Activated T-cell treated with anti-CD3 and anti-CD28 coated beads, Interleukin-2, amount 50 U/mL, for 1 hour (primary cell): Measurements from ENCODE around the gene SLC3A2.
A peak's percentile ranks its signal among the peaks of the same experiment; 100 is the strongest.
"Not testable (repeated sequence)": the region's sequence is repeated elsewhere in the genome, so short reads cannot be mapped to it uniquely, and the experiment has no call there.

ENCODE experiments used
- DNase-seq: peaks from one replicate; pipeline ENCODE4 v3.0.0-alpha.2; 2020

Gene SLC3A2

GRCh38 chr11:62852523-62853188 is 28.0 kb upstream of the SLC3A2 start:
- DNase-seq: no peak

- no peak for DNase-seq
These were observed 27.3 kb upstream of the SLC3A2 start for GRCh38 chr11:62853279-62853965.

DNA sequence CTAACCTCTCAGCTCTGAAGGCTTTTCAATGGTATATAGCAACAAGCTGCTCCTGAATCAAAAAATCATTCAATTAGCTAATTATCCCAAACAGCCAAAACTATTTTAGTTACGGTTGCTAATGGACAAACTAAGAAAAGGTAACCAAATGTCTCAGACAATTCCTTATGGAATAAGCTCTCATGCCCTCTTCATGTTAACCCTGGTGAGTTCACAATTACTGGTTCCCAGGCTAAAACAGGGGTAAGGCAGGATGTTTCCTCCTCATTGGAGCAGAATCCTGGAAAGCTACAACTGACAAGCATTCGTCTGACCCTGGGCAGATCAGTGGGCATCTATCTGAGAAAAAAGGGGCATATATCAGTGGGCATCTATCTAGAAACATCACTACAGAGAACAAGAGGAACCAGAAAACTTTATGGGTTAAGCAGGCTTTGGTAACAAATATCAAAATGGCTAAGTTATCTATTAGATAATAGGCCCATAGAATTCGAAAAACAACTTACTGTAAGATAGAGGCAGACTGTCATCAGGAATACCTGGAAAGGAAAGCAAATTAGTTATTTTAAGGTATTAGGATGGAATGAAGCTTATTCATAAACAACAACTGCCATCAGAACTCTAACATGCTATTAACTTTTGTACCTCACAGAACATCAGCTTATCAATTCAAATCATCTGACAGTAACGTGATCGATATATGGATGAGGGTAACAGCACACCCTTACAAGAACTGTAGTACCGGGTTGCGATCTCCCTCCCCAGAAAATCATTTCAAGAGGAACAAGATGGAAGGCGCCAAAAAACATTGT is 26.5 kb upstream of the SLC3A2 start:
- no peak for DNase-seq

DNA sequence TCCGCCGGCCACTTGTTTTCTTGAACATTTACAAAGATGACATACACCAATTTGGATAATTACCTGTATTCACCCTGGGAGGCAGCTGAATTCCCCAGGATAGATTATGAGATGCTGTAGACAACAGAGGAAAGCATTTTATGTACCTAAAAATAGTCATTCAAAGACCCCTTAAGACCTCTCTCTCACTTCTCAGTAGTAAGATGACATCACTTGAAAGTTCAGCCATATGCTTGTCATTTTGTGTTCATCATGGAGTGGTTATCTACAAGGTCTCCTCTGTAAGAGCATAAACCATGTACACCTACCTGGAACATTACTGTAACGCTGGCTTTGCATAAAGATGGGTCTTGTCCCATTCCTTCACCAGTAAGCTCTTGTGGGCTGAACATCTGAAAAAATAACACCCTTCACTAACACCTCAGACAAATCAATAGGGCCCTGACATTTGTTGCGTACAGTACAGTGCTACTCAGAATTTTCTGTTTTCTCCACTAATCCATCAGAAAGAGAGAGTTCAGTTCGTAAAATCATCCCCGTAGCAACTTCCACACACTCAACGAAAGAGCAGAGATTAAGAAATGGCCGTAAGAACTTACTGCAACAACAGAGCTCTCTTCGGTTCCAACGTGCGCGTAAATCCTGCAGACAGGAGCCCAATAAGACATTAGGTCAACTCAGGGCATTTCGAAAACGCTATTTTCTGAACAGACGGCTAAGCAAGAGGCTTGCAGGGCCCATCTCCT is 25.7 kb upstream of the SLC3A2 start:
- no peak for DNase-seq

DNA sequence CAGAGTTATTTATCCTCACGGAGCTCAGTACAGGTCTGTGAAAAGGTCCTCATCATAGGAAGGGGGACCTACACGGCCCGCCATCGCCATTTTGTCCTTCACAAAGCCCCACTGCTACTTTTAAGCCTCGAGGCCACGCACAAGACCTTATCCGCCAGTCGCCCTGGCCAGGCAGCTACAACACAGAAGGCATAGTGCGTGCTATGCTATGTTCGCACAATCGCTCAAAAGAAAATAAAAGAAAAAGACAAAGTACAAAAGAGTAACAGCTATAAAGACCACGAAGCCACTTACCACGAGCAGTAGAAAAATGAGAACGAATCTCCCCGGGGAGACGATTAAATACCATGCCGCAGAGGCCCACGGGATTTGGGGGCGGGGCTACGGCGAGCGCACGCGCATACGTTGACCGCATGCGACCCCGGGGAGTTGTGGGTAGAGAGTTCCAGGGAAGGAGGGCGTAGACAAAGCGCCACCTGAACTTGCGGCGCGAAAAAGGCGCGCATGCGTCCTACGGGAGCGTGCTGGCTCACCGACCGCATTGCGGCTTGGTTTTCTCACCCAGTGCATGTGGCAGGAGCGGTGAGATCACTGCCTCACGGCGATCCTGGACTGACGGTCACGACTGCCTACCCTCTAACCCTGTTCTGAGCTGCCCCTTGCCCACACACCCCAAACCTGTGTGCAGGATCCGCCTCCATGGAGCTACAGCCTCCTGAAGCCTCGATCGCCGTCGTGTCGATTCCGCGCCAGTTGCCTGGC is 24.9 kb upstream of the SLC3A2 start:
- peak; percentile 99 for DNase-seq

- DNase-seq: no peak
These were observed 24.3 kb upstream of the SLC3A2 start for GRCh38 chr11:62856333-62856895.

- DNase-seq: no peak
These were observed 23.1 kb upstream of the SLC3A2 start for GRCh38 chr11:62857541-62857982.

DNA sequence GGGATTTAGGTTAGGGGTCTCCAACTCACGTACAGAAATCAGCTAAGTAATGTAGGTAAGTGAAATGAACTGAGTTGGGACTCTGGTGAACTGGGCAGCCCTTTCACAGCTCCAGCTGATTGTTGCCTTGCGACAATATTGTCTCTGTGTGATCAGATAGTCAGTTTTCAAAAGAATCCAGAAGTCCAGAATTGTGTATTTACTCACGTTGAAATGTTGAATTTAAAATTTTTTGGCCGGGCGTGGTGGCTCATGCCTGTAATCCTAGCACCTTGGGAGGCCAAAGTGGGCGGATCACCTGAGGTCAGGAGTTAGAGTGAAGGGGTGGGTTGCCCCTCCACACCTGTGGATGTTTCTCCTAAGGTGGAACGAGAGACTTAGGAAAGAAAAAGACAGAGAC is 22.5 kb upstream of the SLC3A2 start:
- no peak for DNase-seq

DNA sequence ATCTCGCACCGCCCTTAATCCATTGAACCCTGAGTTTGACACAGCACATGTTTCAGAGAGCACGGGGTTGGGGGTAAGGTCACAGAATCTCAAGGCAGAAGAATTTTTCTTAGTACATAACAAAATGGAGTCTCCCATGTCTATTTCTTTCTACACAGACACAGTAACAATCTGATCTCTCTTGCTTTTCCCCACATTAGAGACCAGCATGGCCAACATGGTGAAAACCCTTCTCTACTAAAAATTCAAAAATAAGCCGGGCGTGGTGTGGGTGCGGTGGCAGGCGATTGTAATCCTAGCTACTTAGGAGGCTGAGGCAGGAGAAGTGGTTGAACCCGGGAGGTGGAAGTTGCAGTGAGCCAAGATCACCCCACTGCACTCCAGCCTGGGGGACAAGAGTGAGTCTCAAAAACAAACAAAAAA is 21.4 kb upstream of the SLC3A2 start:
- DNase-seq: not testable (repeated sequence)

DNA sequence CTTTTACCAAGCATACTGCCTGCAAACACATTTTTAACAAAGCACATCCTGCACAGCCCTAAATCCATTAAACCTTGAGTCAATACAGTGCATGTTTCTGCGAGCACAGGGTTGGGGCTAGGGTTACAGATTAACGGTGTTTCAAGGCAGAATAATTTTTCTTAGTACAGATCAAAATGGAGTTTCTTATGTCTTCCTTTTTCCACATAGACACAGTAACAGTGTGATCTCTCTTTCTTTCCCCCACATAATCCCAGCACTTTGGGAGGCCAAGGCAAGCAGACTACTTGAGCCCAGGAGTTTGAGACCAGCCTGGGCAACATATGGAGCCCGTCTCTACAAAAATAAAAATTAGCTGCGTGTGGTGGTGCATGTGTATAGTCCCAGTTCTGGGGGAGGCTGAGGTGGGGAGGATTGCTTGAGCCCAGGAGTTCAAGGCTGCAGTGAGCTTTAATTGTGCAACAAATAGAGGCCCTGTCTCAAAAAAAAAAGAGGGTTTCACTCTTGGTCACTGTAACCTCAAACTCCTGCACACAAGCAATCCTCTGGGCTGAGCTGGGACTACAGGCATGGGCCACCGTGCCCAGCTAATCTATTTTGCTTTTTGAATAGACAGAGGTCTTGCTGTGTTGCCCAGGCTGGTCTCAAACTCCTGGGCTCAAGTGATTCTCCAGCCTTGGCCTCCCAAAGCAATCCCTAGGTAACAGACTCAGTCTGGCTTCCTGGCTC is 19.7 kb upstream of the SLC3A2 start:
- no peak for DNase-seq

- not testable (repeated sequence) for DNase-seq
These were observed 19.0 kb upstream of the SLC3A2 start for GRCh38 chr11:62861564-62862192.

GRCh38 chr11:62863687-62864335 is 16.9 kb upstream of the SLC3A2 start:
- no peak for DNase-seq

DNA sequence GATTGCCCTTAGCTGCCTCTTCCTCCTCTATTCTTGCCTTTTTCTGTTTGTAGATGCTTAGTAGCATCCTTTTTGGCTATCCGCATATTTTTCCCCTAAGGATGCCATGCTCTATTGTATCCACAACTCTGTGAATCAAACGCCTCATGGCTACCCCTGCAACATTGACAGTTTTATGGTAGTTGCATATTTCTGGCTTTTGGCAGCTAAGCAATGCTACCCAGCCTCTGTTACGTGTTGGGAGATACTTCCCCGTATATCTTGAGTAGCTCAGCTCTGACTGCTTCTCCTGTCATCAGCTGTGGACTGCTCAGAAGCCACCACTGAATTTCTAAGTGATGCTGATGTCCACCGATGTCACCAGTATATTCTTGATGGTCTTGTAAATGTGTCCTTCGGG is 15.1 kb upstream of the SLC3A2 start:
- DNase-seq: no peak

- no peak for DNase-seq
These were observed 5.8 kb upstream of the SLC3A2 start for GRCh38 chr11:62874851-62875250.

DNA sequence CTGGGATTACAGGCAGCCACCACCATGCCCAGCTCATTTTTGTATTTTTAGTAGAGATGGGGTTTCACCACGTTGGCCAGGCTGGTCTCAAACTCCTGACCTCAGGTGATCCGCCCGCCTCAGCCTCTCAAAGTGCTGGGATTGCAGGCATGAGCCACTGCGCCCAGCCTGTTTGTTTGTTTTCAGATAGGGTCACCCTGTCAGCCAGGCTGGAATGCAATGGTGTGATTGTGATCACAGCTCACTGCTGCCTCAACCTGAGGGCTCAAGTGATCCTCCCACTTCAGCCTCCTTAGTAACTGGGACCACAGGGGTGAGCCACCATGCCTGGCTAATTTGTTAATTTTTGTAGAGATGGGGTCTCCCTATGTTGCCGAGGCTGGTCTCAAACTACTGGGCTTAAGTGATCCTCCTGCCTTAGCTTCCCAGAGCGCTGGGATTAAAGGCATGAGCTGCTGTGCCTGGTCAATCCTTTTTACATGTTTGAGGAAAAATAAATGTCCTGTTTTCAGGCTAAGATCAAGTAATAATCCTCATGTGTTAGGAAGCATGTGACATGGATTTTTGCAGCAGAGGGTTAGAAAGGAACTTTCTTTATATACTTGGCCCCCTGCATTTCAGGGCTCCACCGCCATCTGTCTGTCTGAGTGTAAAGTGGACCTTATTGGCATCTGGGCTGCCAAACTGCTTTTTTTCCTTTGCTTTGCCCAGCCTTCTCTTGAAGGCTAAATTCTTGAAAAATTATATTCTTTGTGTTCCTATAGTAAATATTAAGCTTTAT is 4.8 kb upstream of the SLC3A2 start:
- no peak for DNase-seq

GRCh38 chr11:62876712-62877111 is 4.0 kb upstream of the SLC3A2 start:
- DNase-seq: no peak

DNA sequence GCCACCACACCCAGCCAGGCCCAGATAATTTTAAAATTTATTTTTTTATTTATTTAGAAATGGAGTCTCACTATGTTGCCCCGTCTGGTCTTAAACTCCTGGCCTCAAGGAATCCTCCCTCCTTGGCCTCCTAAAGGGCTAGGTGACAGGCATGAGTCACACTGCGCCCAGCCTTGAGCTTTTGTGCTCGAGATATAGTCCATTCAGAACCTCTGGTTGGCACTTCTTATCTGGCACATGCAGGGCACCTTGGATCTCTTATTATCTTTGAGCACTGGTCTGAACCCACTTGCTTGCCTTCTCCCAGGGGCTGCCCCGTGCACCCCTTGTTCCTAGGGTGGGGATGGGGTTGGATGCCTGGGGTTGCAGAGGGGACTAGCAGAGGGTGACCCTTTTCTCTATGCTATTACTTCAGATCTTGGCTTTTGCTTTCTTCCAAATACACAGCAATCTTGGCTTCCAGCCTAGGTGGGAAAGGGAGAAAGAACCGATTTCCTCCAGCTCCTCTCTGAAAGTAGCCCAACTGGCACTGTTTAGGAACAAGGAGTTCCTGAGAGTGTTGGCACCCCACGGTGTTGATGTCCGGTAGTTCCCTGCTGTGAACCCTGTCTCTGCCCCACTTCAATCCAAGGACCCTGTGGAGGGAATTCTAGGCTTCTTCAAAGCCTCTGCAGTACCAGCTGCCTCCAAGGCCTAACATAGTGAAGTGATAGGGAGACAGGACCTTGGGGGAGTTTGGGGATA is 1.3 kb upstream of the SLC3A2 start:
- DNase-seq: no peak

DNA sequence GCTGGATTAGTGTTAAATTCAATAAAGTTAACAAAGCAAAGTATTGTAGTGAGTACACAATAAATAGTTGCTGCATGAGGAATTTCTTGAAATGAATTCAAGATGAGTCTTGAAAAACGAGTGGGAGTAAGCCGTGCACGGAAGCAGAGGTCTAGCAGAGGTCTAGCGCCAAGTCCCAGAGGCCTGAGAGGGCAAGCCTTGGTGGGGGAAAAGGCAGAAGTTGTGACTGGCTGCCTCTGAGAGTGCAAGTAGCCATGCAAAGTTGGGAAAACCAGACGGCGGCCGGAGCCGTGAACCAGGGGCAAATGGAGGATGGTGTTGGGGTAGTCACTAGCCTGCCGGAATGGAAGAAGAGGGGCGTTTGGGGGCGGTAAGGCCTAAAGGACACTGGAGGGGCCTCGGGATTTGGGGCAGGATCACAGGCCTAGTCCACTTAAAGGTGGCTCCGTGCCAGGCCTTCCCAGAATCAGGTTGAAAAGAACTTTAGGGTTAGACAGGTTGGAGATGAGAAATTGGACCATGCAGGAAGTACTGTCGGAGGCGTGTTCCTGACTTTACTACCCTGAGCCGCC is 379 bp upstream of the SLC3A2 start:
- no peak for DNase-seq
